ENCODE measurements around the gene FLRT1. TPM values are rescaled to one million over a fixed set of nuclear protein-coding genes. Genes with fewer than 3 reads are reported as not detected.

The FLRT1 gene
- total RNA-seq, 1 experiment from 2014 or later: 0.44 TPM

DNA sequence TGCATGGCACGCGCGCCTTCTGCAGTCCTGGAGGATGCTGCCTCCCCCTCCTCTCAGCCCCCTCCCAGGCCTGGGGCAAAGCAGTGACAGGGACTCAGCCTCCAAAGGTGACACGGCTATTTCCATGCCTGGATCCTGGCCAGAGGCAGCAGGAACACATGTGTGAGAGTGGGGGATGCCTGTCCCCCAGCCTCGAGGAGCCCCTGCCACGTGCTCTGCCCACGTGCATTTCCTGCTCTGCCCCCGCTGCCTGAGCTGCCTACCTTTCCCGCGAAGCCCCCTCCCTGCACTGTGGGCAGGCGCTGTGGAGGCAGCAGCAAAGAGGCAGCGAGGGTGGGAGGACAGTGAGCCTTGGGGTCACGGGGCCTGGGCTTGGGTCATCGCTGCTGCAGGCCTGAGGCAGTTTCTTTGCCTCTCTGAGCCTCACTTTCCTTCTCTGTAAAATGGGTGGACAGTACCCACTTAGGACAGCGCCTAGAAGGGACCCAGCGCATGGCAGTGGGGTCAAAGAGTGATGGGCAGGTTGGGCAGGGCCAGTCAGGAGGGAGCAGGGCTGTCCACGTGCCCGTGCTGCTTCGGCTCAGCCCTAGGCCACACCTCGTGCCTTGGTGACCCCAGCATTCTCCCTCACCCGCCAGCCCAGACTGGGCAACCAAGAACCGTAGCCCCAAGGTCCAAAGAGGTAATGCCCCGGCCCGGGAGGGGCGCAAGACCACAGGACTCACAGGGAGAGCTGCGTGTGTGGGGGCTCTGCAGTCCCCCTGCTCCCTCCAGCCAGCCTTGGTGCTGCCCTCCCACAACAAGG, 48.6 kb downstream of the FLRT1 start:
- intact Hi-C loops (cut with micrococcal nuclease; ENCODE audit: unreplicated experiment): no loop called here
- CTCF ChIA-PET: no interaction called here
- no peaks in the 10 kb centered on the region for H3K27me3 ChIP-seq (ENCODE audit: insufficient read depth, low read depth)

DNA sequence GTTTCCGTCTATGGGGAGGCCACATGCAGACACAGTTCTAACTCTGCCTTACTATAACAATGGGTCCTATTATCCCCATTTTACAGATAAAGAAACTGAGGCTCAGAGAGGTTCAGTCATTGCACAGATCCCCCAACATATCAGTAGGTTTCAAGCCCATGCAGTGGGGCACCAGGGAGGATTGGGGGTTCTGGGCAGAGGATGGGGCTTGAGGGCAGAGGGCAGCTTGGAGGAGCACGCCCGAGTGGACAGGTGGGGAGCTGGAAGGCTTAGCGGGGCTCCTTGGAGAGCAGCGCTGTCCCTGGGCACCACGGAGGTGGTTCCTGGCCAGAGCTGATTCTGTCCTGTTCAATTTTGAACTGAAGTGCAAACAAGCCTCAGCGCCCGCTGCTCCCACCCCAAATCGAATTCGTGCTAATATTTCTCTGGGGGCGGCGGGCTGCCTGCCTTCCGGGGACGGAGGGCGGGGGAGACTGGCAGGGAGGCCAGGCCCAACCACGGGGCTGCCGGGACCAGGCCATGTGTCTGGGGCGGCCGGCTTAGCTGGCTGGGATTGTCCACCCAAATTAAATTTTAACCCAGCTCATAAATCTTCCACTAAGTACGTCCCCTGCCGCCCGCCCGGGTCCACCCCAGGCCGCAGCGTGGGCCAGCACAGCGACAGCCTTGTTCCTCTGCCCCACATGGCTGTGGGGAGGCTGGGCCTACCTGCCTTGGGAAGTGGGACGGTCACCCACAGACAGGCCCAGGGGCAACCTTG, 49.4 kb downstream of the FLRT1 start:
- ChIA-PET CTCF (no interaction called here), POLR2A (ENCODE audit: unreplicated experiment) (no interaction called here)
- no peaks in the 10 kb centered on the region for H3K79me2 ChIP-seq (ENCODE audit: low read depth)
- BruUV-seq (replicated peaks): no TSS peak
- H3K9me2 ChIP-seq (ENCODE audit: insufficient read depth): no peaks in the 10 kb centered on the region
- H3K4me3 ChIP-seq: no peak overlapping the region
- intact Hi-C loops (cut with micrococcal nuclease; ENCODE audit: unreplicated experiment): no loop called here
- H3K4me2 ChIP-seq: no peak overlapping the region
- DNase-seq: no peak
- H3K9me3 ChIP-seq (ENCODE audit: insufficient read depth, low read depth): no peaks in the 10 kb centered on the region
- no peaks in the 10 kb centered on the region for H3K36me3 ChIP-seq (ENCODE audit: low read depth)
- H4K20me1 ChIP-seq (ENCODE audit: insufficient read depth): peaks cover 12% of the 10 kb centered on the region; the same call in 1 of the 2 replicates
- no peaks in the 10 kb centered on the region for H3K27me3 ChIP-seq (ENCODE audit: insufficient read depth, low read depth)
- H2AFZ ChIP-seq: no peak overlapping the region
- no peaks in the 10 kb centered on the region for H3F3A ChIP-seq (ENCODE audit: insufficient read depth, low read depth)
- H3K27ac ChIP-seq: no peak overlapping the region
- no peak for TF ChIP-seq EZH2 (IDR thresholded peaks at IDR 0.05; ENCODE audit: low read depth)
- TF ChIP-seq, protein P1, sequence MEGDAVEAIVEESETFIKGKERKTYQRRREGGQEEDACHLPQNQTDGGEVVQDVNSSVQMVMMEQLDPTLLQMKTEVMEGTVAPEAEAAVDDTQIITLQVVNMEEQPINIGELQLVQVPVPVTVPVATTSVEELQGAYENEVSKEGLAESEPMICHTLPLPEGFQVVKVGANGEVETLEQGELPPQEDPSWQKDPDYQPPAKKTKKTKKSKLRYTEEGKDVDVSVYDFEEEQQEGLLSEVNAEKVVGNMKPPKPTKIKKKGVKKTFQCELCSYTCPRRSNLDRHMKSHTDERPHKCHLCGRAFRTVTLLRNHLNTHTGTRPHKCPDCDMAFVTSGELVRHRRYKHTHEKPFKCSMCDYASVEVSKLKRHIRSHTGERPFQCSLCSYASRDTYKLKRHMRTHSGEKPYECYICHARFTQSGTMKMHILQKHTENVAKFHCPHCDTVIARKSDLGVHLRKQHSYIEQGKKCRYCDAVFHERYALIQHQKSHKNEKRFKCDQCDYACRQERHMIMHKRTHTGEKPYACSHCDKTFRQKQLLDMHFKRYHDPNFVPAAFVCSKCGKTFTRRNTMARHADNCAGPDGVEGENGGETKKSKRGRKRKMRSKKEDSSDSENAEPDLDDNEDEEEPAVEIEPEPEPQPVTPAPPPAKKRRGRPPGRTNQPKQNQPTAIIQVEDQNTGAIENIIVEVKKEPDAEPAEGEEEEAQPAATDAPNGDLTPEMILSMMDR (conservative IDR thresholded peaks at IDR 0.05): no peak
- H3K4me1 ChIP-seq (replicated peaks; ENCODE audit: insufficient read depth): 0 out of 2 replicates have a peak, but pooled peaks cover 1% of the 10 kb centered on the region

More for the DNA sequence above, 48.6 kb downstream of the FLRT1 start:
- no peaks in the 10 kb centered on the region for H3K4me1 ChIP-seq (replicated peaks; ENCODE audit: insufficient read depth)
- BruUV-seq (replicated peaks): no TSS peak
- H3K27ac ChIP-seq: no peak overlapping the region
- H4K20me1 ChIP-seq (ENCODE audit: insufficient read depth): peaks cover 14% of the 10 kb centered on the region; the same call in 1 of the 2 replicates
- no peaks in the 10 kb centered on the region for H3K79me2 ChIP-seq (ENCODE audit: low read depth)
- POLR2A ChIA-PET (ENCODE audit: unreplicated experiment): no interaction called here
- H3K4me2 ChIP-seq: no peak overlapping the region
- H3K9me2 ChIP-seq (ENCODE audit: insufficient read depth): no peaks in the 10 kb centered on the region
- H3K4me3 ChIP-seq: no peak overlapping the region
- DNase-seq: no peak
- TF ChIP-seq EZH2 (IDR thresholded peaks at IDR 0.05; ENCODE audit: low read depth): no peak
- TF ChIP-seq, protein P1 (conservative IDR thresholded peaks at IDR 0.05): no peak
- H2AFZ ChIP-seq: no peak overlapping the region
- H3F3A ChIP-seq (ENCODE audit: insufficient read depth, low read depth): no peaks in the 10 kb centered on the region
- H3K9me3 ChIP-seq (ENCODE audit: insufficient read depth, low read depth): no peaks in the 10 kb centered on the region
- H3K36me3 ChIP-seq (ENCODE audit: low read depth): no peaks in the 10 kb centered on the region

Other genes with a start within 250 kb of the FLRT1 start
- 46.8 and 49.7 TPM in 2 replicates for gene SPINDOC, start 222.5 kb upstream of the FLRT1 start, total RNA-seq (2021)
- gene MARK2, start 196.8 kb upstream of the FLRT1 start, total RNA-seq (2021): 53.8 and 65.0 TPM in 2 replicates
- gene RCOR2, start 118.8 kb upstream of the FLRT1 start, total RNA-seq (2021): 3.4 and 5.2 TPM in 2 replicates
- 47.4 and 50.4 TPM in 2 replicates for gene NAA40, start 96.9 kb upstream of the FLRT1 start, total RNA-seq (2021)
- gene COX8A, start 61.3 kb upstream of the FLRT1 start, total RNA-seq (2021): 521 and 547 TPM in 2 replicates
- gene OTUB1, start 49.5 kb upstream of the FLRT1 start, total RNA-seq (2021): 105 and 119 TPM in 2 replicates
- 41.0 and 68.8 TPM in 2 replicates for gene MACROD1, start 130.2 kb downstream of the FLRT1 start, total RNA-seq (2021)
- gene STIP1, start 150.2 kb downstream of the FLRT1 start, total RNA-seq (2021): 267 and 299 TPM in 2 replicates
- gene FERMT3, start 170.8 kb downstream of the FLRT1 start, total RNA-seq (2021): 5.0 and 6.6 TPM in 2 replicates
- 55.2 and 76.2 TPM in 2 replicates for gene TRPT1, start 190.3 kb downstream of the FLRT1 start, total RNA-seq (2021)
- 87.4 and 112 TPM in 2 replicates for gene NUDT22, start 190.3 kb downstream of the FLRT1 start, total RNA-seq (2021)
- gene DNAJC4, start 194.6 kb downstream of the FLRT1 start, total RNA-seq (2021): 55.0 and 57.1 TPM in 2 replicates
- 110 and 129 TPM in 2 replicates for gene VEGFB, start 198.7 kb downstream of the FLRT1 start, total RNA-seq (2021)
- 84.2 and 93.2 TPM in 2 replicates for gene FKBP2, start 205.2 kb downstream of the FLRT1 start, total RNA-seq (2021)
- 385 and 435 TPM in 2 replicates for gene PPP1R14B, start 211.0 kb downstream of the FLRT1 start, total RNA-seq (2021)
- gene PLCB3, start 215.6 kb downstream of the FLRT1 start, total RNA-seq (2021): 73.2 and 79.6 TPM in 2 replicates
- gene BAD, start 248.7 kb downstream of the FLRT1 start, total RNA-seq (2021): 94.3 and 94.4 TPM in 2 replicates
- 72.8 and 110 TPM in 2 replicates for gene GPR137, start 249.9 kb downstream of the FLRT1 start, total RNA-seq (2021)